LHCN-M2 (cell line): ENCODE results near the gene SEMA4B. TPM values are rescaled to one million over a fixed set of nuclear protein-coding genes. Genes with fewer than 3 reads are reported as not detected.
"Not testable (repeated sequence)": the region's sequence is repeated elsewhere in the genome, so short reads cannot be mapped to it uniquely, and the experiment has no call there.

ENCODE experiments used
- DNase-seq: peaks from one replicate; pipeline ENCODE4 v3.0.0-alpha.2; 2012; ENCODE audit warnings: low read depth
- polyA plus RNA-seq: library from polyadenylated mRNA; unstranded; fragments of >200 nt; gene quantifications from one replicate; pipeline ENCODE4 v1.2.1, GENCODE V29; 2012; ENCODE audit warnings: missing spikeins
- total RNA-seq: library from RNA; depleted of rRNA; stranded (reverse); fragments of >200 nt; gene quantifications from 2 replicates; pipeline ENCODE4 v1.2.3, GENCODE V29; 2014; rRNA removed

SEMA4B gene
- 6.3 and 7.0 TPM in 2 replicates for total RNA-seq
- 6.1 TPM for polyA plus RNA-seq

GRCh38 chr15:90201130-90201943 lies at the start of gene SEMA4B:
SEMA4B (plus strand) TSS chr15:90201330; CDS start chr15:90201579, 249 bp downstream.
- DNase-seq = peak; percentile 22

GRCh38 chr15:90151989-90152645 lies 49.0 kb upstream of the SEMA4B start:
- DNase-seq = no peak

GRCh38 chr15:90153658-90154057 lies 47.5 kb upstream of the SEMA4B start:
- DNase-seq = no peak

- DNase-seq = no peak
Measured at GRCh38 chr15:90154246-90154645, 46.9 kb upstream of the SEMA4B start.

GRCh38 chr15:90154861-90155626 lies 46.1 kb upstream of the SEMA4B start:
- DNase-seq = peak; percentile 56

GRCh38 chr15:90159213-90159612 lies 41.9 kb upstream of the SEMA4B start:
- no peak for DNase-seq

GRCh38 chr15:90160781-90161727 lies 40.1 kb upstream of the SEMA4B start:
- DNase-seq = no peak

GRCh38 chr15:90161950-90162361 lies 39.2 kb upstream of the SEMA4B start:
- no peak for DNase-seq

GRCh38 chr15:90162956-90163355 lies 38.2 kb upstream of the SEMA4B start:
- DNase-seq = no peak

- DNase-seq = not testable (repeated sequence)
Measured at GRCh38 chr15:90164239-90164638, 36.9 kb upstream of the SEMA4B start.

- DNase-seq = no peak
Measured at GRCh38 chr15:90165157-90165556, 36.0 kb upstream of the SEMA4B start.

- DNase-seq = peak; percentile 99
Measured at GRCh38 chr15:90165659-90166489, 35.3 kb upstream of the SEMA4B start.

GRCh38 chr15:90167121-90167520 lies 34.0 kb upstream of the SEMA4B start:
- no peak for DNase-seq

- DNase-seq = no peak
Measured at GRCh38 chr15:90171623-90172022, 29.5 kb upstream of the SEMA4B start.

- no peak for DNase-seq
Measured at GRCh38 chr15:90173372-90173771, 27.8 kb upstream of the SEMA4B start.

- DNase-seq = peak; percentile 70
Measured at GRCh38 chr15:90174140-90174875, 26.8 kb upstream of the SEMA4B start.

GRCh38 chr15:90177012-90177411 lies 24.1 kb upstream of the SEMA4B start:
- no peak for DNase-seq

- DNase-seq = no peak
Measured at GRCh38 chr15:90178468-90179435, 22.4 kb upstream of the SEMA4B start.
